Right lobe of liver (tissue), 4 donors: Measurements from ENCODE around the gene ADAMTSL5.

Source experiments
- POLR2A ChIP-seq: fragments of 450-650 bp; IDR thresholded peaks from one replicate; pipeline ENCODE4 v1.6.1; 2017; ENCODE audit warnings: antibody characterized with exemption, mild to moderate bottlenecking
- TF ChIP-seq, protein P1 (sequence below), 4 donors: fragments of 200-600 bp in 3 of 4; fragments of 450-650 bp in 1 of 4; IDR thresholded peaks; one replicate each; pipeline versions ENCODE4 v1.5.1 to v1.8.0; 2016 to 2022; ENCODE audit warnings: antibody characterized with exemption in 4 of 4, mild to moderate bottlenecking in 2 of 4
- donor health status: DM: no; HTN: no; CAD: no.
- donor health status: DM: no; HTN: no; CAD: no.
- donor health status: DM: no; HTN: yes; CAD: no.

DNA sequence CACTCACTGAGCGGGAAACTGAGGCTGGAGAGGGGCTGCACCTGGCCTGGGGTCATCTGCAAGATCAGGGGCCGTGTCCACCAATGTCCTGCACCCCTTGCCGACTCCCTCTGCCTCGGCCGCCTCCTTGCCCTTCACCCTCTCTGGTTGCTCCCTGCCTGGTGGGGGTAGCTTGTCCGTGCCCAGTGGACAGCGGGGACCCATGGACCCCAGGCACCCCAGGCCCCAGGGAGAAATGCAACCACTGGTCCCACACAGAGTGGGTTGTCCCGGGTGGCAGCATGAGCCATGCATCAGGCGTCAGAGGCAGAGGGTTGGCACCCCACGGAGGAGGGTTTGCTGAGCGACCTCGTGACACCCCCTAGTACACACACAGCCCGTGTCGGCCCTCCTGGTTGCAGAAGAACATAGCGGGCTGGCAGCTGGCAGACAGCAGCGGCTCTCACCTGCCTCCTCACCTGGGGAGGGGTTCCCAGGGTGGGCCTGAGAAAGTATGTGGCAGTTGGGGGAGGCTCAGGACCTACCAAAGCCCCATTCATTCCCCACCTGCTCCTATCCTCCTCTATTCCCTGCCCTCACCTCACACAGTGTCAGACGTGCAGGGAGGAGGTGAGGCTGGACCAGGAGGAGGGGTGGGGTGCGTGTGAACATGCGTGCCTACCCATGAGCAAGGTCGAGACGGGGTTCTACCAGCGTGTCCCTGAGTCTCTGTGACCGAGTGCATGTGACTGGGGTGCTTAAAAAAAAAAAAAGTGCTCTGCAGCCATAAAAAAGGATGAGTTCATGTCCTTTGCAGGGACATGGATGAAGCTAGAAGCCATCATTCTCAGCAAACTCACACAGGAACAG lies 8.7 kb downstream of the ADAMTSL5 start:
- TF ChIP-seq, protein P1, sequence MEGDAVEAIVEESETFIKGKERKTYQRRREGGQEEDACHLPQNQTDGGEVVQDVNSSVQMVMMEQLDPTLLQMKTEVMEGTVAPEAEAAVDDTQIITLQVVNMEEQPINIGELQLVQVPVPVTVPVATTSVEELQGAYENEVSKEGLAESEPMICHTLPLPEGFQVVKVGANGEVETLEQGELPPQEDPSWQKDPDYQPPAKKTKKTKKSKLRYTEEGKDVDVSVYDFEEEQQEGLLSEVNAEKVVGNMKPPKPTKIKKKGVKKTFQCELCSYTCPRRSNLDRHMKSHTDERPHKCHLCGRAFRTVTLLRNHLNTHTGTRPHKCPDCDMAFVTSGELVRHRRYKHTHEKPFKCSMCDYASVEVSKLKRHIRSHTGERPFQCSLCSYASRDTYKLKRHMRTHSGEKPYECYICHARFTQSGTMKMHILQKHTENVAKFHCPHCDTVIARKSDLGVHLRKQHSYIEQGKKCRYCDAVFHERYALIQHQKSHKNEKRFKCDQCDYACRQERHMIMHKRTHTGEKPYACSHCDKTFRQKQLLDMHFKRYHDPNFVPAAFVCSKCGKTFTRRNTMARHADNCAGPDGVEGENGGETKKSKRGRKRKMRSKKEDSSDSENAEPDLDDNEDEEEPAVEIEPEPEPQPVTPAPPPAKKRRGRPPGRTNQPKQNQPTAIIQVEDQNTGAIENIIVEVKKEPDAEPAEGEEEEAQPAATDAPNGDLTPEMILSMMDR (IDR thresholded peaks at IDR 0.05): no peak
- TF ChIP-seq POLR2A: no peak
